Keratinocyte (primary cell): ENCODE measurements around the gene SUMO4. TPM values are rescaled to one million over a fixed set of nuclear protein-coding genes. Genes with fewer than 3 reads are reported as not detected.

ENCODE experiments used
- DNase-seq: peaks from one replicate; pipeline ENCODE4 v3.0.0-alpha.2; 2011; ENCODE audit warnings: low read depth, missing footprints, low spot score
- FAIRE-seq: peaks from 2 replicates; lab custom pipeline; 2011; peaks lifted over from hg19 to GRCh38; lab: Jason Lieb, UNC
- H2AFZ ChIP-seq: 2 replicates; pipeline ENCODE4 v1.6.0; 2012; ENCODE audit warnings: low read length, control low read depth, inconsistent platforms; ENCODE audit not compliant: control insufficient read depth
- H3K27ac ChIP-seq: 2 replicates; pipeline ENCODE4 v1.5.1; 2011; ENCODE audit warnings: low read length; ENCODE audit not compliant: control insufficient read depth, insufficient read depth
- H3K27me3 ChIP-seq: 3 replicates; pipeline ENCODE4 v1.6.0; 2011; ENCODE audit warnings: low read length; ENCODE audit not compliant: control insufficient read depth, insufficient read depth; ENCODE audit errors: extremely low read depth
- H3K36me3 ChIP-seq, 2 experiments: 2 replicates in 1 of 2; 3 replicates in 1 of 2; pipeline ENCODE4 v1.5.1; 2011; ENCODE audit warnings: low read length in 2 of 2, mild to moderate bottlenecking in 1 of 2; ENCODE audit not compliant: control insufficient read depth in 2 of 2, insufficient read depth in 2 of 2; ENCODE audit errors: extremely low read depth in 1 of 2
- H3K4me1 ChIP-seq: 3 replicates; pipeline ENCODE4 v1.5.1; 2011; ENCODE audit warnings: low read length; ENCODE audit not compliant: control insufficient read depth, insufficient read depth; ENCODE audit errors: extremely low read depth
- H3K4me2 ChIP-seq: 3 replicates; pipeline ENCODE4 v1.6.0; 2011; ENCODE audit warnings: low read depth, low read length; ENCODE audit not compliant: control insufficient read depth, insufficient read depth; ENCODE audit errors: extremely low read depth
- H3K4me3 ChIP-seq, 3 experiments: fragments of 200-600 bp in 1 of 3; sonication (generic) in 1 of 3; 2 replicates in 2 of 3; 3 replicates in 1 of 3; pipeline ENCODE4 v1.5.1; 2011 to 2016; ENCODE audit warnings: low read length in 3 of 3, mild to moderate bottlenecking in 3 of 3, control low read depth in 2 of 3, inconsistent platforms in 1 of 3, low read depth in 1 of 3, mixed read lengths in 1 of 3, mixed run types in 1 of 3, moderate library complexity in 1 of 3; ENCODE audit not compliant: control insufficient read depth in 2 of 3, insufficient read depth in 2 of 3; ENCODE audit errors: extremely low read depth in 1 of 3
- H3K79me2 ChIP-seq: 2 replicates; pipeline ENCODE4 v1.6.0; 2012; ENCODE audit warnings: low read length; ENCODE audit not compliant: control insufficient read depth, insufficient read depth
- H3K9ac ChIP-seq: 3 replicates; pipeline ENCODE4 v1.6.0; 2011; ENCODE audit warnings: low read length; ENCODE audit not compliant: control insufficient read depth, insufficient read depth; ENCODE audit errors: extremely low read depth
- H3K9me1 ChIP-seq: 3 replicates; pipeline ENCODE4 v1.6.0; 2011; ENCODE audit warnings: low read length; ENCODE audit not compliant: control insufficient read depth, insufficient read depth; ENCODE audit errors: extremely low read depth
- H3K9me3 ChIP-seq: 2 replicates; pipeline ENCODE4 v1.5.1; 2012; ENCODE audit warnings: low read depth, low read length; ENCODE audit not compliant: control insufficient read depth
- H4K20me1 ChIP-seq: 3 replicates; pipeline ENCODE4 v1.6.0; 2011; ENCODE audit warnings: low read length; ENCODE audit not compliant: control insufficient read depth, insufficient read depth; ENCODE audit errors: extremely low read depth
- EZH2 ChIP-seq: IDR thresholded peaks from one replicate; pipeline ENCODE4 v1.6.1; 2012; ENCODE audit warnings: inconsistent platforms, mild to moderate bottlenecking, low read length, moderate library complexity
- dilution Hi-C: fragments of 300-500 bp; cut with MboI; formaldehyde crosslinking; loops from one replicate; pipeline ENCODE4 v1.7.0; 2020; ENCODE audit warnings: low sequenced_read_pairs; ENCODE audit not compliant: extremely low pct_ligation_motif_present
- polyA plus RNA-seq, 5 experiments: library from polyadenylated mRNA; depleted of rRNA in 3 of 5; stranded (reverse) in 3 of 5; stranded (forward) in 1 of 5; unstranded in 1 of 5; fragments of >200 nt; gene quantifications; 1 replicate in 1 of 5; 2 replicates in 3 of 5; 3 replicates in 1 of 5; pipeline versions ENCODE4 v1.2.1 to v1.2.3, GENCODE V29; 2011 to 2012; ENCODE audit warnings: missing spikeins in 2 of 5, low read depth in 1 of 5, low replicate concordance in 1 of 5
- TF ChIP-seq, protein P1 (sequence below), 3 experiments: IDR thresholded peaks in 1 of 3; conservative IDR thresholded peaks in 1 of 3; optimal IDR thresholded peaks in 1 of 3; 2 replicates in 2 of 3; 3 replicates in 1 of 3; pipeline versions ENCODE3 to v1.5.1; 2011; ENCODE audit warnings: low read length in 3 of 3, mild to moderate bottlenecking in 3 of 3, moderate library complexity in 2 of 3, control low read depth in 1 of 3, inconsistent platforms in 1 of 3; ENCODE audit not compliant: insufficient read depth in 2 of 3; ENCODE audit errors: extremely low read depth in 1 of 3

The SUMO4 gene
- polyA plus RNA-seq, 1 donor (not counting 4 experiments of a cell fraction or from before 2014, with no cell fraction given), result 0.09 TPM

DNA sequence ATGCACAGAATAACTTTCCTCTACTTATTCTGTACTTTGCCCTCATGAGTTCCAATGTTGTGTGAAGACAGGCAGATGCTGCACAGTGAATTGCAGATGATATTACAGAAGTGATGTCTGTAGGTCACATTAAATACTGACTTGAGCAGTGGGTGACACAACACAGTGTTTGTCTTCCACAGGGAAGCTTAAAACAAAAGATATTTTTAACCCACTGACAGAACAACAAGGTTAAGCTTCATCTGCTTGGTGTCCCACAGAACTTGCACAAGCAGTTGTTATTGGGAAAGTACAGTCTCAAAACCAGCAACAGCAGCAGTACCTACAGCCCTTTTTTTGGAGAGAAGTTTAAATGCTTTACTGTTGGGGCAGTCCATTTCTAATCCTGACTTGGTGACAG lies 10.5 kb downstream of the SUMO4 start:
- TF ChIP-seq, protein P1, sequence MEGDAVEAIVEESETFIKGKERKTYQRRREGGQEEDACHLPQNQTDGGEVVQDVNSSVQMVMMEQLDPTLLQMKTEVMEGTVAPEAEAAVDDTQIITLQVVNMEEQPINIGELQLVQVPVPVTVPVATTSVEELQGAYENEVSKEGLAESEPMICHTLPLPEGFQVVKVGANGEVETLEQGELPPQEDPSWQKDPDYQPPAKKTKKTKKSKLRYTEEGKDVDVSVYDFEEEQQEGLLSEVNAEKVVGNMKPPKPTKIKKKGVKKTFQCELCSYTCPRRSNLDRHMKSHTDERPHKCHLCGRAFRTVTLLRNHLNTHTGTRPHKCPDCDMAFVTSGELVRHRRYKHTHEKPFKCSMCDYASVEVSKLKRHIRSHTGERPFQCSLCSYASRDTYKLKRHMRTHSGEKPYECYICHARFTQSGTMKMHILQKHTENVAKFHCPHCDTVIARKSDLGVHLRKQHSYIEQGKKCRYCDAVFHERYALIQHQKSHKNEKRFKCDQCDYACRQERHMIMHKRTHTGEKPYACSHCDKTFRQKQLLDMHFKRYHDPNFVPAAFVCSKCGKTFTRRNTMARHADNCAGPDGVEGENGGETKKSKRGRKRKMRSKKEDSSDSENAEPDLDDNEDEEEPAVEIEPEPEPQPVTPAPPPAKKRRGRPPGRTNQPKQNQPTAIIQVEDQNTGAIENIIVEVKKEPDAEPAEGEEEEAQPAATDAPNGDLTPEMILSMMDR (optimal IDR thresholded peaks at IDR 0.05 in 1 of 3, IDR thresholded peaks at IDR 0.05 in 1 of 3, conservative IDR thresholded peaks at IDR 0.05 in 1 of 3; ENCODE audit: extremely low read depth in 1 of 3, insufficient read depth in 2 of 3, low read length in 3 of 3), result no peak
- TF ChIP-seq EZH2, result no peak
- H3K9me1 ChIP-seq, result no peaks in the 10 kb centered on the region
- no peaks in the 10 kb centered on the region for H4K20me1 ChIP-seq
- H3K4me1 ChIP-seq, result peaks cover 6% of the 10 kb centered on the region
- no peak overlapping the region for H3K27ac ChIP-seq
- DNase-seq (no peak), FAIRE-seq (no peak)
- no peaks in the 10 kb centered on the region for H3K27me3 ChIP-seq
- H3K9me3 ChIP-seq, result no peaks in the 10 kb centered on the region
- H3K79me2 ChIP-seq, result no peaks in the 10 kb centered on the region
- H3K9ac ChIP-seq, result no peak overlapping the region
- no peak overlapping the region for H3K4me3 ChIP-seq
- dilution Hi-C loops, result loop anchor here (25.0 kb wide), 1 partner anchor 323 kb away; no protein-coding TSS in a partner anchor
- no peak overlapping the region for H3K4me2 ChIP-seq
- H3K36me3 ChIP-seq, result peaks cover 4 to 5% of the 10 kb centered on the region in 2 experiments
- H2AFZ ChIP-seq, result no peak overlapping the region

DNA sequence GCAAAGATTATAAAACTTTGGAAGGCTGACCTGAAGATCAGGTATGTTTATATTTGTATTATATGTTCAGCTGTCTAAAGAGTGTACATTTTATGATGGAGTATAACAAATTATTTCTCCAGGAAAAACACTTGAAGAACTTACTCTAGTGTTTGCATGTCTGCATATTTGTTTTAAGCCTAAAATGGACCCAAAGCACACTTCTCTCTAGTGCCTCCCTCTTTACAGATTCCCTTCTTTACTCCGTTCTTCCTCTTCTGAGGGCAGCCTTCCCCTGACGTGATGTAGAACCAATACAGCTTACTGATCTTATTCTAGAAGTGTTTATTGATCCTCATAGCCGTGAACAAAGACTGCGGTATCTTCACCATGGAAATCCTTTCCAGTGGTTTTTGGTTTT lies 13.9 kb downstream of the SUMO4 start:
- Histone ChIP-seq H3K27me3 (no peaks in the 10 kb centered on the region), H4K20me1 (no peaks in the 10 kb centered on the region), H3K9ac (no peak overlapping the region), H3K4me1 (no peaks in the 10 kb centered on the region), H3K4me3 (no peak overlapping the region), H3K79me2 (no peaks in the 10 kb centered on the region), H2AFZ (no peak overlapping the region), H3K9me1 (no peaks in the 10 kb centered on the region), H3K36me3 (peaks cover 3 to 5% of the 10 kb centered on the region in 2 experiments), H3K4me2 (no peak overlapping the region), H3K9me3 (no peaks in the 10 kb centered on the region), H3K27ac (no peak overlapping the region)
- DNase-seq, result no peak
- FAIRE-seq, result no peak
- TF ChIP-seq, protein P1 (optimal IDR thresholded peaks at IDR 0.05 in 1 of 3, IDR thresholded peaks at IDR 0.05 in 1 of 3, conservative IDR thresholded peaks at IDR 0.05 in 1 of 3; ENCODE audit: extremely low read depth in 1 of 3, insufficient read depth in 2 of 3, low read length in 3 of 3), result no peak
- TF ChIP-seq EZH2, result no peak
- dilution Hi-C loops, result loop anchor here (25.0 kb wide), 1 partner anchor 327 kb away; no protein-coding TSS in a partner anchor
